Caco-2 (cell line): ENCODE measurements around the gene GYPC. TPM values are rescaled to one million over a fixed set of nuclear protein-coding genes. Genes with fewer than 3 reads are reported as not detected.

ENCODE experiments used
- BruUV-seq: library from RNA; stranded (reverse); fragments of 400-500 nt; replicated peaks from 2 replicates; lab custom pipeline; 2021; lab: Mats Ljungman, UMichigan
- CTCF ChIA-PET: fragments of 300-600 bp; sonication (Branson Sonifier 250); formaldehyde crosslinking; loops from one replicate; lab custom pipeline; 2022; ENCODE audit warnings: antibody characterized with exemption; lab: Charles Lee
- POLR2A ChIA-PET: fragments of 300-600 bp; sonication (Branson Sonifier 250); formaldehyde crosslinking; loops from one replicate; lab custom pipeline; 2022; ENCODE audit warnings: antibody characterized with exemption; lab: Charles Lee
- DNase-seq, 2 experiments: peaks; one replicate each; pipeline versions ENCODE4 v3.0.0 to v3.0.0-alpha.2; 2020 to 2022
- H3K27me3 ChIP-seq: replicated peaks from 2 replicates; pipeline ENCODE4 v1.6.0; 2011; ENCODE audit warnings: low read length; ENCODE audit not compliant: control insufficient read depth, insufficient read depth
- H3K36me3 ChIP-seq: 2 replicates; pipeline ENCODE4 v1.5.1; 2011; ENCODE audit warnings: low read length; ENCODE audit not compliant: control insufficient read depth, insufficient read depth
- H3K4me1 ChIP-seq: fragments of 250-450 bp; sonication (Bioruptor Pico); 2 replicates; pipeline ENCODE4 v1.5.1; 2020; ENCODE audit warnings: mild to moderate bottlenecking
- H3K4me3 ChIP-seq: 2 replicates; pipeline ENCODE4 v1.5.1; 2011; ENCODE audit warnings: low read depth, mild to moderate bottlenecking, control low read depth, low read length
- H3K9me3 ChIP-seq: fragments of 250-450 bp; sonication (Bioruptor Pico); 2 replicates; pipeline ENCODE4 v1.5.1; 2020; ENCODE audit warnings: mild to moderate bottlenecking, moderate library complexity
- H3K27ac Mint-ChIP-seq: one replicate; pipeline ENCODE4 v1.8.0; 2022; ENCODE audit warnings: mixed read lengths; ENCODE audit not compliant: unreplicated experiment
- H3K27me3 Mint-ChIP-seq: one replicate; pipeline ENCODE4 v1.8.0; 2022; ENCODE audit warnings: mixed read lengths; ENCODE audit not compliant: insufficient read depth, unreplicated experiment
- H3K36me3 Mint-ChIP-seq: one replicate; pipeline ENCODE4 v1.8.0; 2022; ENCODE audit warnings: mild to moderate bottlenecking, mixed read lengths; ENCODE audit not compliant: insufficient read depth, unreplicated experiment
- H3K4me1 Mint-ChIP-seq: one replicate; pipeline ENCODE4 v1.8.0; 2022; ENCODE audit warnings: low read depth, mixed read lengths; ENCODE audit not compliant: unreplicated experiment
- H3K4me3 Mint-ChIP-seq: one replicate; pipeline ENCODE4 v1.8.0; 2022; ENCODE audit warnings: mild to moderate bottlenecking, moderate library complexity, mixed read lengths; ENCODE audit not compliant: unreplicated experiment
- H3K9me3 Mint-ChIP-seq: one replicate; pipeline ENCODE4 v1.8.0; 2022; ENCODE audit warnings: mixed read lengths; ENCODE audit not compliant: unreplicated experiment
- CTCF ChIP-seq, 2 experiments: fragments of 200-600 bp in 1 of 2; IDR thresholded peaks; 1 replicate in 1 of 2; 2 replicates in 1 of 2; pipeline versions ENCODE4 v1.5.1 to v1.8.0; 2011 to 2022; ENCODE audit warnings: antibody characterized with exemption in 1 of 2, control low read depth in 1 of 2, inconsistent platforms in 1 of 2, low read depth in 1 of 2, low read length in 1 of 2, mild to moderate bottlenecking in 1 of 2, moderate library complexity in 1 of 2; ENCODE audit not compliant: insufficient read depth in 1 of 2, severe bottlenecking in 1 of 2, unreplicated experiment in 1 of 2
- intact Hi-C: fragments of 100-400 bp; cut with micrococcal nuclease; formaldehyde crosslinking; loops from one replicate; pipeline ENCODE4 v1.10.0; 2022; ENCODE audit not compliant: unreplicated experiment
- total RNA-seq: library from RNA; stranded (reverse); gene quantifications from 2 replicates; pipeline ENCODE4 v1.2.3, GENCODE V29; 2022

Gene GYPC
- total RNA-seq, 1 experiment from 2014 or later = not detected

- intact Hi-C loops = no loop called here
Measured at GRCh38 chr2:126620302-126620701, 35.7 kb upstream of the GYPC start.

GRCh38 chr2:126623000-126623399 lies 33.0 kb upstream of the GYPC start:
- peaks cover 2% of the 10 kb centered on the region for H3K27me3 Mint-ChIP-seq
- no peak overlapping the region for H3K4me3 Mint-ChIP-seq
- no peaks in the 10 kb centered on the region for H3K36me3 Mint-ChIP-seq
- DNase-seq = no peak
- H3K4me3 ChIP-seq = no peak overlapping the region
- no peaks in the 10 kb centered on the region for H3K4me1 Mint-ChIP-seq
- no TSS peak for BruUV-seq
- ChIA-PET CTCF (no interaction called here), POLR2A (no interaction called here)
- H3K4me1 ChIP-seq = no peaks in the 10 kb centered on the region
- TF ChIP-seq CTCF (IDR thresholded peaks at IDR 0.05; ENCODE audit: insufficient read depth in 1 of 2, low read depth in 1 of 2, low read length in 1 of 2, severe bottlenecking in 1 of 2, unreplicated experiment in 1 of 2) = no peak
- H3K36me3 ChIP-seq = no peaks in the 10 kb centered on the region
- no peaks in the 10 kb centered on the region for H3K9me3 Mint-ChIP-seq
- H3K27me3 ChIP-seq = no peaks in the 10 kb centered on the region
- 0 out of 2 replicates have a peak, but pooled peaks cover 6% of the 10 kb centered on the region for H3K9me3 ChIP-seq
- no peak overlapping the region for H3K27ac Mint-ChIP-seq
- intact Hi-C loops = no loop called here

More at GRCh38 chr2:126620302-126620701, 35.7 kb upstream of the GYPC start:
- Histone ChIP-seq H3K4me1 (no peaks in the 10 kb centered on the region), H3K27me3 (no peaks in the 10 kb centered on the region; the same call in 1 of the 2 replicates), H3K4me3 (no peak overlapping the region), H3K9me3 (0 out of 2 replicates have a peak, but pooled peaks cover 6% of the 10 kb centered on the region), H3K36me3 (no peaks in the 10 kb centered on the region)
- Mint-ChIP-seq H3K4me3 (no peak overlapping the region), H3K36me3 (no peaks in the 10 kb centered on the region), H3K27me3 (peaks cover 5% of the 10 kb centered on the region), H3K4me1 (no peaks in the 10 kb centered on the region), H3K9me3 (no peaks in the 10 kb centered on the region), H3K27ac (no peak overlapping the region)
- DNase-seq = no peak
- BruUV-seq = no TSS peak
- TF ChIP-seq CTCF (IDR thresholded peaks at IDR 0.05; ENCODE audit: insufficient read depth in 1 of 2, low read depth in 1 of 2, low read length in 1 of 2, severe bottlenecking in 1 of 2, unreplicated experiment in 1 of 2) = no peak
- ChIA-PET POLR2A (no interaction called here), CTCF (no interaction called here)

GRCh38 chr2:126627643-126628042 lies 28.3 kb upstream of the GYPC start:
- Histone ChIP-seq H3K4me1 (no peaks in the 10 kb centered on the region), H3K4me3 (no peak overlapping the region), H3K9me3 (no peaks in the 10 kb centered on the region), H3K36me3 (no peaks in the 10 kb centered on the region), H3K27me3 (no peaks in the 10 kb centered on the region)
- no peak overlapping the region for H3K4me3 Mint-ChIP-seq
- intact Hi-C loops = no loop called here
- BruUV-seq = no TSS peak
- CTCF ChIA-PET = no interaction called here
- no peak overlapping the region for H3K27ac Mint-ChIP-seq
- TF ChIP-seq CTCF (IDR thresholded peaks at IDR 0.05; ENCODE audit: insufficient read depth in 1 of 2, low read depth in 1 of 2, low read length in 1 of 2, severe bottlenecking in 1 of 2, unreplicated experiment in 1 of 2) = no peak
- no peak for DNase-seq
- no peaks in the 10 kb centered on the region for H3K4me1 Mint-ChIP-seq
- peaks cover 3% of the 10 kb centered on the region for H3K27me3 Mint-ChIP-seq
- POLR2A ChIA-PET = no interaction called here
- H3K9me3 Mint-ChIP-seq = no peaks in the 10 kb centered on the region
- H3K36me3 Mint-ChIP-seq = no peaks in the 10 kb centered on the region
